Body of pancreas (tissue), 4 donors: ENCODE measurements around the gene CETN1. TPM values are rescaled to one million over a fixed set of nuclear protein-coding genes. Genes with fewer than 3 reads are reported as not detected.

Experiments used
- ATAC-seq: fragments of 150-250 bp; one replicate; pipeline ENCODE4 v1.9.1; 2016
- DNase-seq, 4 donors: peaks; one replicate each; pipeline ENCODE4 v3.0.0-alpha.2; 2019
- H3K27ac ChIP-seq, 4 donors: fragments of 200-600 bp; sonication (generic); 1 replicate in 3 of 4; 2 replicates in 1 of 4; pipeline versions ENCODE4 v1.5.1 to v1.6.1; 2016 to 2019; ENCODE audit warnings: mild to moderate bottlenecking in 1 of 4, mixed read lengths in 1 of 4, moderate library complexity in 1 of 4
- H3K27me3 ChIP-seq, 2 donors: fragments of 200-600 bp; sonication (generic); one replicate each; pipeline ENCODE4 v1.6.0; 2016; ENCODE audit warnings: mild to moderate bottlenecking in 1 of 2
- H3K36me3 ChIP-seq, 2 donors: fragments of 200-600 bp; sonication (generic); replicated peaks in 1 of 2; 2 replicates each; pipeline ENCODE4 v1.5.1; 2016; ENCODE audit warnings: low read depth in 2 of 2; ENCODE audit not compliant: insufficient read depth in 1 of 2
- H3K4me1 ChIP-seq: fragments of 200-600 bp; sonication (generic); one replicate; pipeline ENCODE4 v1.6.0; 2016
- H3K4me3 ChIP-seq, 2 donors: fragments of 200-600 bp; sonication (generic); 1 replicate in 1 of 2; 2 replicates in 1 of 2; pipeline ENCODE4 v1.5.1; 2016 to 2019
- H3K9me3 ChIP-seq, 3 donors: fragments of 200-600 bp; sonication (generic); 1 replicate in 2 of 3; 2 replicates in 1 of 3; pipeline ENCODE4 v1.5.1; 2016
- POLR2A ChIP-seq, 3 donors: fragments of 450-650 bp; IDR thresholded peaks; one replicate each; pipeline ENCODE4 v1.6.1; 2016; ENCODE audit warnings: antibody characterized with exemption in 3 of 3, mild to moderate bottlenecking in 2 of 3
- WGBS, 2 donors: methylation state at CpG; one replicate each; pipeline ENCODE4 v1.1.5; 2017; 5-methylcytosine and 5-hydroxymethylcytosine counted together
- intact Hi-C: fragments of 100-400 bp; cut with DNase I; formaldehyde crosslinking; loops from one replicate; pipeline ENCODE4 v1.15.1; 2023
- total RNA-seq, 2 donors: library from RNA; depleted of rRNA; stranded (reverse); fragments of >200 nt; gene quantifications; one replicate each; pipeline ENCODE4 v1.1.0, GENCODE V29; 2016
- TF ChIP-seq, protein P1 (sequence below), 7 experiments: fragments of 450-650 bp in 4 of 7; fragments of 200-600 bp in 3 of 7; sonication (generic) in 3 of 7; IDR thresholded peaks; one replicate each; pipeline ENCODE4 v1.5.1; 2016 to 2019; ENCODE audit warnings: antibody characterized with exemption in 7 of 7

CETN1 gene
- total RNA-seq: not detected

DNA sequence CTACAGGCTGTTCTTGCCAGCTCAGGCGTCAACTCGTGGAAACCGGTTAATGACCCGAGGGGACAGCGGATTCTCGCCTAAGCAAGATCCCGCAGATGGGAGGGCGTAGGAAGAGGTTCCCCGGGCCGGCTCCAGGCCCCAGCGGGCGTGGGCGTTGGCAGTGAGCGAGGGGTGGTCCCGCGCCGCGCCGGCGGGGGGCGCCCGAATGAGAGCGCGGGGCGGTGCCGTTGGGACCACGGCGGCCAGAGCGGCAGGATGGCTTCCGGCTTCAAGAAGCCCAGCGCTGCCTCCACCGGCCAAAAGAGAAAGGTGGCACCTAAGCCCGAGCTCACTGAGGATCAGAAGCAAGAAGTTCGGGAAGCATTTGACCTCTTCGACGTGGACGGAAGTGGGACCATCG lies at the start of gene CETN1:
TSS of gene CETN1 (plus strand) at position 227 of the 400 bp plus-strand sequence. CDS start at position 256, 29 bp downstream.
- Histone ChIP-seq H3K27me3 (no peaks in the 10 kb centered on the region), H3K9me3 (no peaks in the 10 kb centered on the region), H3K36me3 (no peaks in the 10 kb centered on the region), H3K27ac (no peak within 1 kb of the TSS), H3K4me3 (no peak within 1 kb of the TSS), H3K4me1 (peaks cover 5% of the 10 kb centered on the region)
- TF ChIP-seq, protein P1, sequence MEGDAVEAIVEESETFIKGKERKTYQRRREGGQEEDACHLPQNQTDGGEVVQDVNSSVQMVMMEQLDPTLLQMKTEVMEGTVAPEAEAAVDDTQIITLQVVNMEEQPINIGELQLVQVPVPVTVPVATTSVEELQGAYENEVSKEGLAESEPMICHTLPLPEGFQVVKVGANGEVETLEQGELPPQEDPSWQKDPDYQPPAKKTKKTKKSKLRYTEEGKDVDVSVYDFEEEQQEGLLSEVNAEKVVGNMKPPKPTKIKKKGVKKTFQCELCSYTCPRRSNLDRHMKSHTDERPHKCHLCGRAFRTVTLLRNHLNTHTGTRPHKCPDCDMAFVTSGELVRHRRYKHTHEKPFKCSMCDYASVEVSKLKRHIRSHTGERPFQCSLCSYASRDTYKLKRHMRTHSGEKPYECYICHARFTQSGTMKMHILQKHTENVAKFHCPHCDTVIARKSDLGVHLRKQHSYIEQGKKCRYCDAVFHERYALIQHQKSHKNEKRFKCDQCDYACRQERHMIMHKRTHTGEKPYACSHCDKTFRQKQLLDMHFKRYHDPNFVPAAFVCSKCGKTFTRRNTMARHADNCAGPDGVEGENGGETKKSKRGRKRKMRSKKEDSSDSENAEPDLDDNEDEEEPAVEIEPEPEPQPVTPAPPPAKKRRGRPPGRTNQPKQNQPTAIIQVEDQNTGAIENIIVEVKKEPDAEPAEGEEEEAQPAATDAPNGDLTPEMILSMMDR (IDR thresholded peaks at IDR 0.05): no peak
- no peak for TF ChIP-seq POLR2A (IDR thresholded peaks at IDR 0.05)
- WGBS, 2 donors: 91 to 94% methylated on average over 38 of the region's 38 CpGs
- no peak for ATAC-seq
- intact Hi-C loops: no loop called here
- no peak for DNase-seq

GRCh38 chr18:532018-532417 lies 48.2 kb upstream of the CETN1 start:
- H3K27ac ChIP-seq: no peak overlapping the region
- TF ChIP-seq, protein P1 (IDR thresholded peaks at IDR 0.05): no peak
- TF ChIP-seq POLR2A (IDR thresholded peaks at IDR 0.05): no peak
- no peaks in the 10 kb centered on the region for H3K36me3 ChIP-seq
- H3K9me3 ChIP-seq: no peaks in the 10 kb centered on the region
- WGBS, 2 donors: 82 to 95% methylated on average over 4 of the region's 4 CpGs
- no peak overlapping the region for H3K4me3 ChIP-seq
- no peak for DNase-seq
- intact Hi-C loops: no loop called here
- H3K4me1 ChIP-seq: peaks cover 26% of the 10 kb centered on the region
- H3K27me3 ChIP-seq: no peaks in the 10 kb centered on the region
- ATAC-seq: no peak

DNA sequence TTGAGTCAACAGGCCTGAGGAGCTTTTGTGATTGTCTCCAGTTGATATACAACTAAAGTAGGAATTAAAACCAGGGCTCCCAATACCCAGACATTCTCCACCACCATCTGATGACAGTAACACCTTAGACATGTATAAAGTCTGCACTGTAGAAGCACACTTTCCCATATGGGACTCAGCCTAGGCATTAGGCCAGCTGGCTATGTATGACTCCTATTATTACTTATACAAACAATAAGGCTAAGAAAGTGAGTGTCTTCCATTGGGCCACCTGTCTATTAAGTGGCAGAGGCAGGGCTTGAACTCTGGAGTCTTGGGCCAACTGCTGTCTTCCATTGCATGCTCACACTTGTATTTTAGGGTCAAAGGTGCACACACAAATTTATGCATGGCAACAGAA lies 47.5 kb upstream of the CETN1 start:
- H3K4me1 ChIP-seq: peaks cover 20% of the 10 kb centered on the region

GRCh38 chr18:533995-534601 lies 46.1 kb upstream of the CETN1 start:
- H3K36me3 ChIP-seq: no peaks in the 10 kb centered on the region
- WGBS, 2 donors: 29 to 40% methylated on average over 5 to 6 of the region's 6 CpGs
- ATAC-seq: no peak
- H3K4me3 ChIP-seq: no peak overlapping the region
- intact Hi-C loops: no loop called here
- no peaks in the 10 kb centered on the region for H3K9me3 ChIP-seq
- no peak for TF ChIP-seq POLR2A (IDR thresholded peaks at IDR 0.05)
- TF ChIP-seq, protein P1 (IDR thresholded peaks at IDR 0.05): no peak
- peaks cover 12% of the 10 kb centered on the region for H3K4me1 ChIP-seq
- H3K27me3 ChIP-seq: no peaks in the 10 kb centered on the region
- H3K27ac ChIP-seq: no peak overlapping the region
- DNase-seq: no peak

More for the DNA sequence above, 47.5 kb upstream of the CETN1 start:
- Histone ChIP-seq H3K9me3 (no peaks in the 10 kb centered on the region), H3K36me3 (no peaks in the 10 kb centered on the region), H3K27ac (no peak overlapping the region), H3K27me3 (no peaks in the 10 kb centered on the region), H3K4me3 (no peak overlapping the region)
- DNase-seq (no peak), ATAC-seq (no peak)
- intact Hi-C loops: no loop called here
- TF ChIP-seq POLR2A (IDR thresholded peaks at IDR 0.05): no peak
- TF ChIP-seq, protein P1 (IDR thresholded peaks at IDR 0.05): no peak

DNA sequence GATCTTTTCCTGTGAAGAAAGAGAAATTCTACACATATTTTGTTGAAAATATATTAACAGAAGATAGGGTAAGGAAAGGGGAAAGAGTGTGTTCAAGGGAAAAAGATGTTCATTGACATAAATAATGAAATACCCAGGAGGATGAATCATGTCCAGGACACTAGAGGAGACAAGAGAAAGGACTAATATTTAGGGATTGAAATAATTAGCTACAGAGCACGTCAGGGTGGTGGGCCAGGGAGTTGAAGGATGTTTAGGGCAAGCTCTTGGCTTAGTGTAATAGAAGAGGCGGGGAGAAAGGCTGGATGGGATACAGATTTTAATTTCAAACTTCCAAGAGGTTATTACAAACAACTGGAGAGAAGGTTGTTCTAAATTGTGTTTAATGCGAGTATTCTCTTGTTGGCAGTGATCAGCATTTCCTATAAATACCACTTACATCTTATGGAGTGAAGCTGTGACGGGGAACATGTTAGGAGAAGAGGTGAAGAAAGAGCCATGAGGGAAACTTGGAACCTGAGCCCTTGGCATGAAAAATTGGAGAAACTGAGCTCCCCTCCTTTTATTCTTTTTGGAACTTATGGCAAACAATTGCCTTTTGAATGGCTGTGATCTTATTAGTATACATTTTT lies 36.6 kb upstream of the CETN1 start:
- intact Hi-C loops: no loop called here
- H3K9me3 ChIP-seq: no peaks in the 10 kb centered on the region
- no peaks in the 10 kb centered on the region for H3K27me3 ChIP-seq
- H3K27ac ChIP-seq: no peak overlapping the region
- H3K4me3 ChIP-seq: no peak overlapping the region
- TF ChIP-seq, protein P1 (IDR thresholded peaks at IDR 0.05): no peak
- no peak for TF ChIP-seq POLR2A (IDR thresholded peaks at IDR 0.05)
- no peaks in the 10 kb centered on the region for H3K4me1 ChIP-seq
- ATAC-seq: no peak
- DNase-seq: no peak
- WGBS, 2 donors: 72 to 75% methylated on average over 4 of the region's 4 CpGs
- H3K36me3 ChIP-seq: no peaks in the 10 kb centered on the region
